ENCODE measurements around the gene NAT9. TPM values are rescaled to one million over a fixed set of nuclear protein-coding genes. Genes with fewer than 3 reads are reported as not detected.

Gene NAT9
- total and polyA plus RNA-seq, 2 donors (not counting 1 experiment from before 2014, with no cell fraction given), result 66.6 to 73.6 TPM

DNA sequence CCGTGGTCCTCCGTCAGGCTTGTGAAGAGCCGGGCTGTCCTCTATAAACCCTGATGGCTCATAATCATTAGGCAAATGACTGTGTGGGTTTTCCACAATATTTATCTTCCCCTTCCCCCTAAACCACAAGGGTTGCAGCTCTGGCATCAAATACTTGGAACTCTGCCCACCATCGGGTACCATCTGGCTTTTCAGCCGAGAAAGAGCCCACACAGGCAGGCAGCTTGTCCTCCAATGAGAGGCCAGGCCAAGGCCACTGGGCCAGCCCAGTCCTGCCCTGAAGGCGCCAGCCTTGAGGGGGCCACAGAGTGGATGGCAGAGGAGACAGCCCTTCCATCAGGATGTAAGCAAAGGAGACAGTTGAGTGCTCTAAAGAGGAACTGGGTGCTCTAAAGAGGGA is 31.8 kb upstream of the NAT9 start:
- H3K27me3 Mint-ChIP-seq, result no peaks in the 10 kb centered on the region
- whole genome bisulfite sequencing (ENCODE audit: insufficient coverage), result 48% methylated on average over 6 of the region's 6 CpGs
- TF ChIP-seq, protein P1, sequence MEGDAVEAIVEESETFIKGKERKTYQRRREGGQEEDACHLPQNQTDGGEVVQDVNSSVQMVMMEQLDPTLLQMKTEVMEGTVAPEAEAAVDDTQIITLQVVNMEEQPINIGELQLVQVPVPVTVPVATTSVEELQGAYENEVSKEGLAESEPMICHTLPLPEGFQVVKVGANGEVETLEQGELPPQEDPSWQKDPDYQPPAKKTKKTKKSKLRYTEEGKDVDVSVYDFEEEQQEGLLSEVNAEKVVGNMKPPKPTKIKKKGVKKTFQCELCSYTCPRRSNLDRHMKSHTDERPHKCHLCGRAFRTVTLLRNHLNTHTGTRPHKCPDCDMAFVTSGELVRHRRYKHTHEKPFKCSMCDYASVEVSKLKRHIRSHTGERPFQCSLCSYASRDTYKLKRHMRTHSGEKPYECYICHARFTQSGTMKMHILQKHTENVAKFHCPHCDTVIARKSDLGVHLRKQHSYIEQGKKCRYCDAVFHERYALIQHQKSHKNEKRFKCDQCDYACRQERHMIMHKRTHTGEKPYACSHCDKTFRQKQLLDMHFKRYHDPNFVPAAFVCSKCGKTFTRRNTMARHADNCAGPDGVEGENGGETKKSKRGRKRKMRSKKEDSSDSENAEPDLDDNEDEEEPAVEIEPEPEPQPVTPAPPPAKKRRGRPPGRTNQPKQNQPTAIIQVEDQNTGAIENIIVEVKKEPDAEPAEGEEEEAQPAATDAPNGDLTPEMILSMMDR (IDR thresholded peaks at IDR 0.05), result no peak
- TF ChIP-seq EZH2 (IDR thresholded peaks at IDR 0.05; ENCODE audit: borderline replicate concordance, insufficient read depth, low read depth, low read length, poor library complexity, severe bottlenecking), result no peak

DNA sequence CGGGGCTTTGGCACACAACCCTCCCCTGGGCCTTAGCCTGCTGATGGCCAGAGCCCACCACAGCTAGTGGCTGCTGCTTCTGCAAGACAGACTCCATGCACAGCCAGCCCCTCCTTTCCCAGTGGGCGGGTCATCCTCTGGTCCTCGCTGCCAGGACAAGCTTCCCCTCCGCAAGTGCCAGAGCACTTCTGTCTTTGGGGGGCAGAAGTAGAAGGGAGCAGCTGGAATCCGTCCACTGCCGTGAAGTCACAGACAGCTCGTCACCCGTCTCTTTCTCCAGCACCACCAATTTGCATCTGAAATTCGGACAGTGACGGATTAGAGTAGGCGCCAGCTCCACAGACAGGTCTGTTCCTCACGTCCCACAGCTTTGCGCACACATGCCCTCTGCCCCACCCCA is 31.3 kb upstream of the NAT9 start:
- Histone ChIP-seq H3K27ac (ENCODE audit: low read length in 2 of 2) (no peak overlapping the region), H3K4me2 (replicated peaks; ENCODE audit: low read depth, low read length, poor library complexity, severe bottlenecking) (no peak overlapping the region), H2AFZ (ENCODE audit: insufficient read depth, low read depth, low read length, poor library complexity, severe bottlenecking) (no peak overlapping the region), H3K9ac (ENCODE audit: low read length) (no peak overlapping the region), H3K4me1 (ENCODE audit: control insufficient read depth in 2 of 2, insufficient read depth in 2 of 2, low read length in 2 of 2) (no peaks in the 10 kb centered on the region), H3K4me3 (ENCODE audit: control extremely low read depth in 1 of 5, extremely low read depth in 1 of 5, insufficient read depth in 1 of 5, low read depth in 2 of 5, low read length in 4 of 5) (no peak overlapping the region), H3K36me3 (replicated peaks in 1 of 2; ENCODE audit: control extremely low read depth in 1 of 2, control insufficient read depth in 1 of 2, extremely low read depth in 1 of 2, insufficient read depth in 2 of 2, low read length in 1 of 2) (peaks cover 0 to 7% of the 10 kb centered on the region in 2 experiments), H3K9me3 (ENCODE audit: control extremely low read depth in 1 of 3, control insufficient read depth in 2 of 3, insufficient read depth in 1 of 3, low read length in 2 of 3) (no peaks in the 10 kb centered on the region), H3K79me2 (ENCODE audit: control insufficient read depth, insufficient read depth, low read length) (no peaks in the 10 kb centered on the region), H3K27me3 (replicated peaks in 1 of 4; ENCODE audit: control extremely low read depth in 1 of 4, control insufficient read depth in 3 of 4, insufficient read depth in 4 of 4, low read length in 3 of 4) (no peaks in the 10 kb centered on the region), H4K20me1 (ENCODE audit: control insufficient read depth, insufficient read depth, low read length, poor library complexity, severe bottlenecking) (no peaks in the 10 kb centered on the region)
- H3K27me3 Mint-ChIP-seq, result no peaks in the 10 kb centered on the region
- POLR2A ChIA-PET, result no interaction called here
- no peaks in the 10 kb centered on the region for H3K4me1 Mint-ChIP-seq
- no peak overlapping the region for H3K27ac Mint-ChIP-seq
- ATAC-seq (ENCODE audit: low read depth) (no peak), DNase-seq (no peak)
- intact Hi-C loops (cut with micrococcal nuclease), result no loop called here
- CTCF ChIA-PET, result no interaction called here
- no peaks in the 10 kb centered on the region for H3K9me3 Mint-ChIP-seq (ENCODE audit: insufficient read depth)
- no peak for TF ChIP-seq EZH2 (IDR thresholded peaks at IDR 0.05; ENCODE audit: borderline replicate concordance, insufficient read depth, low read depth, low read length, poor library complexity, severe bottlenecking)
- TF ChIP-seq, protein P1 (IDR thresholded peaks at IDR 0.05), result no peak
- H3K4me3 Mint-ChIP-seq, result no peak overlapping the region
- WGBS (ENCODE audit: insufficient coverage), result 95% methylated on average over 10 of the region's 13 CpGs

More for the DNA sequence above, 31.8 kb upstream of the NAT9 start:
- H3K79me2 ChIP-seq (ENCODE audit: control insufficient read depth, insufficient read depth, low read length), result no peaks in the 10 kb centered on the region
- no peaks in the 10 kb centered on the region for H3K27me3 ChIP-seq (replicated peaks in 1 of 4; ENCODE audit: control extremely low read depth in 1 of 4, control insufficient read depth in 3 of 4, insufficient read depth in 4 of 4, low read length in 3 of 4)
- intact Hi-C loops (cut with micrococcal nuclease), result no loop called here
- POLR2A ChIA-PET, result no interaction called here
- H3K4me1 Mint-ChIP-seq, result no peaks in the 10 kb centered on the region
- H3K4me3 Mint-ChIP-seq, result no peak overlapping the region
- no peak overlapping the region for H3K27ac ChIP-seq (ENCODE audit: low read length in 2 of 2)
- DNase-seq (no peak), ATAC-seq (ENCODE audit: low read depth) (no peak)
- no peak overlapping the region for H3K4me2 ChIP-seq (replicated peaks; ENCODE audit: low read depth, low read length, poor library complexity, severe bottlenecking)
- CTCF ChIA-PET, result interaction anchor here (1.0 kb wide), 1 partner anchor 187 kb away, joined by 3 read pairs; no protein-coding TSS in a partner anchor
- H3K9me3 ChIP-seq (ENCODE audit: control extremely low read depth in 1 of 3, control insufficient read depth in 2 of 3, insufficient read depth in 1 of 3, low read length in 2 of 3), result no peaks in the 10 kb centered on the region
- no peaks in the 10 kb centered on the region for H3K4me1 ChIP-seq (ENCODE audit: control insufficient read depth in 2 of 2, insufficient read depth in 2 of 2, low read length in 2 of 2)
- H3K9ac ChIP-seq (ENCODE audit: low read length), result no peak overlapping the region
- H4K20me1 ChIP-seq (ENCODE audit: control insufficient read depth, insufficient read depth, low read length, poor library complexity, severe bottlenecking), result no peaks in the 10 kb centered on the region
- no peak overlapping the region for H3K4me3 ChIP-seq (ENCODE audit: control extremely low read depth in 1 of 5, extremely low read depth in 1 of 5, insufficient read depth in 1 of 5, low read depth in 2 of 5, low read length in 4 of 5)
- H2AFZ ChIP-seq (ENCODE audit: insufficient read depth, low read depth, low read length, poor library complexity, severe bottlenecking), result no peak overlapping the region
- no peaks in the 10 kb centered on the region for H3K9me3 Mint-ChIP-seq (ENCODE audit: insufficient read depth)
- no peak overlapping the region for H3K27ac Mint-ChIP-seq
- H3K36me3 ChIP-seq (replicated peaks in 1 of 2; ENCODE audit: control extremely low read depth in 1 of 2, control insufficient read depth in 1 of 2, extremely low read depth in 1 of 2, insufficient read depth in 2 of 2, low read length in 1 of 2), result peaks cover 0 to 7% of the 10 kb centered on the region in 2 experiments

Measured in B cell (primary cell).